GM12801 (cell line): ENCODE data around the gene NDUFA6.

Source experiments
- CTCF ChIP-seq: IDR thresholded peaks from one replicate; pipeline ENCODE4 v1.5.1; 2011; ENCODE audit warnings: control low read depth; ENCODE audit not compliant: insufficient read length; ENCODE audit errors: extremely low read depth

The NDUFA6 gene

GRCh38 chr22:42041784-42042183 lies 48.8 kb downstream of the NDUFA6 start:
- no peak for TF ChIP-seq CTCF

- no peak for TF ChIP-seq CTCF
Observed at GRCh38 chr22:42039271-42039670, 51.3 kb downstream of the NDUFA6 start.
